SKM-1 (cell line): ENCODE data around the gene PTPRN2.
"Not testable (repeated sequence)": the region's sequence is repeated elsewhere in the genome, so short reads cannot be mapped to it uniquely, and the experiment has no call there.

Experiments
- DNase-seq: peaks from one replicate; lab custom pipeline; 2025; ENCODE audit not compliant: unreplicated experiment; lab: John Stamatoyannopoulos, UW

Gene PTPRN2

GRCh38 chr7:157497744-157498651, 1089.6 kb downstream of the PTPRN2 start:
- no peak for DNase-seq

- no peak for DNase-seq
Measured at GRCh38 chr7:157497367-157497743, 1090.3 kb downstream of the PTPRN2 start.

- no peak for DNase-seq
Measured at GRCh38 chr7:157496416-157497275, 1091.0 kb downstream of the PTPRN2 start.

- DNase-seq: no peak
Measured at GRCh38 chr7:157495594-157495993, 1092.0 kb downstream of the PTPRN2 start.

GRCh38 chr7:157495177-157495553, 1092.5 kb downstream of the PTPRN2 start:
- DNase-seq: no peak

GRCh38 chr7:157494506-157495176, 1093.0 kb downstream of the PTPRN2 start:
- no peak for DNase-seq

- DNase-seq: no peak
Measured at GRCh38 chr7:157493776-157494175, 1093.8 kb downstream of the PTPRN2 start.

- DNase-seq: no peak
Measured at GRCh38 chr7:157493017-157493416, 1094.6 kb downstream of the PTPRN2 start.

- peak; percentile 77 for DNase-seq
Measured at GRCh38 chr7:157490465-157490912, 1097.1 kb downstream of the PTPRN2 start.

GRCh38 chr7:157489870-157490269, 1097.8 kb downstream of the PTPRN2 start:
- not testable (repeated sequence) for DNase-seq
